Ramos (cell line): ENCODE measurements around the gene CLDN19.

Experiments used
- in situ Hi-C: fragments of 300-500 bp; cut with MboI; formaldehyde crosslinking; loops from one replicate; pipeline ENCODE4 v1.14.3; 2022; ENCODE audit warnings: low sequenced_read_pairs; ENCODE audit not compliant: unreplicated experiment

Gene CLDN19

DNA sequence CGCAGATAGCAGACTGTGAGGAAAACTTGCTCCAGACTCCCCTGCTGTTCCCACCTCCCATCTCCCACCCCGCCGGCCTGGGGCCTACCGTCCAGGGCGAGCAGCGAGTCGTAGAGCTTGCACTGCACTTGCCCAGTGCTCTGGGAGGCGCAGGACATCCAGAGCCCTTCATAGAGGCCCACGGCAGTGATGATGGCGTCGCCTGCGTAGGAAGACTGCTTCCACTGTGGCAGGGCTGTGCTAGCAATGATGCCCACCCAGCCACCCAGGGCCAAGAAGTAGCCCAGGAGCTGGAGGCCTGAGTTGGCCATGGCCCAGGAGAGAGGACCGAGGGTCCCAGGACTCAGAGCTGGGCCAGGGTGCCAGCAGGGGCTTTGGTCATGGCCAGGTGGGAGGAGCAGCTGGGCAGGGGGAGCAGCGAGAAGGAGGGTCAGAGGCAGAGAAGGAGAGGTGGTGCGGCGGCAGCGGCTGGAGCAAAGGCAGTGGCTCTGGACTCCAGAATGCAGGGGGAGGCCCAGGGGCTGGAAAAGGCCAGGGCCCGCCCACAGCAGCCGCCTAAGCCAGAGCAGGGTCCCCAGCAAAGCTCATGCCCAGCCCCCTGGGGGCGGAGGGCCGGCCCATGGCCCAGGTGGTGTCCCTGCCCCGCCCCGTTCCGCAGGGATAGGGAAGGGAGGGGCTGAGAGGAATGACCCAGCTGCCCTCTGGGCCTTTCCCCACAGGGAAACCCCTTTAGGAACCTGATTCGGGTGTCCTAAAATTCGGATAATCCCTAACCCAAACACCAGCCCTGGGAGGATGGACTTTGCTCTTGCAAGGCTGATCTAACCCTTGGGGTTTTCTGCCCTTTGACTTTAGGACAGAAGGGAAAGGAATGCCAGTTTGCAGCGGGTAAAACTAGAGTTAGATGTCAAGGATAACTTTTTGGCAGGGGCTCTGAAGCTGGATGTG is at the start of gene CLDN19:
TSS of gene CLDN19 (minus strand) at position 484 of the 948 bp plus-strand sequence. CDS start at position 311, 173 bp downstream.
- in situ Hi-C loops: loop anchor here (10.0 to 25.0 kb wide), 3 partner anchors 153 to 595 kb away; no protein-coding TSS in a partner anchor

GRCh38 chr1:42788021-42788420 is 48.0 kb upstream of the CLDN19 start:
- in situ Hi-C loops: no loop called here

GRCh38 chr1:42786097-42786496 is 46.1 kb upstream of the CLDN19 start:
- in situ Hi-C loops: no loop called here

GRCh38 chr1:42784946-42785693 is 45.1 kb upstream of the CLDN19 start, which contains the start of gene TMEM269:
TSS of gene TMEM269 (plus strand) at chr1:42784991. CDS start at chr1:42789894, 4,903 bp downstream.
- in situ Hi-C loops: no loop called here

DNA sequence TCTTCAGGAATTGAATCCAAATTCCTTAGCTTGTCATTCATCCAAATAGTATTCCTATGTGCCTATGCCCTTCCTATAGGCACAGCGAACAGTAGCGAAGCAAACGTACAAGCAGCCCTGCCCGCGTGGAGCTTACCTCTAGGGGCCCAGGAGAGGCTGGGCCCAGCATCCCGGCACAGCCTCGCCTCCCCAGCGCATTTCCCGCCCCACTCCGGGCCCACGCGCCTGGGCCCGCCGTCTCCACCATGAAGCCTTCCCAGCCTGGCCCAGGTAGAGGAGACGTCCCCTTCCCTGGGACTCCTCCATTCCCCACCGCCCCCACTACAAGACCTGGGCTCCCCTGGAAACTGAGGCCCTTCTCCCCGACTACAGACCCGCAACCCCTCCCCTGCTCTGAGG is 44.5 kb upstream of the CLDN19 start:
- in situ Hi-C loops: no loop called here

GRCh38 chr1:42783092-42783491 is 43.1 kb upstream of the CLDN19 start:
- in situ Hi-C loops: no loop called here

DNA sequence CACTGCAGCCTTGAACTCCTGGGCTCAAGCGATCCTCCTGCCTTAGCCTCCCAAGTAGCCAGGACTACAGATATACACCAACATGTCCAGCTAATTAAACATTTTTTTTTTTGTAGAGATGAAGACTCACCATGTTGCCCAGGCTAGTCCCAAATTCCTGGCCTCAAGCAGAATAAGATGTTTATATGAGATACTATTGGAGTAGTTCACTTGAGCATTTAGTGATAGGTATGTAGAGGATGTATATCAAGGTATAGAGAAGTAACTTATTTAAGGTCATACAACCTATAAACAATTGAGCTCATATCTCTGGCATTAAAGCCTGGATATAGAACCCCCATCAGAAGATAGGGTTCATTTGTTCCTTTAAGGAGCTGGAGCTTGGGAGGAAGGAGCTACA is 40.1 kb upstream of the CLDN19 start:
- in situ Hi-C loops: no loop called here

DNA sequence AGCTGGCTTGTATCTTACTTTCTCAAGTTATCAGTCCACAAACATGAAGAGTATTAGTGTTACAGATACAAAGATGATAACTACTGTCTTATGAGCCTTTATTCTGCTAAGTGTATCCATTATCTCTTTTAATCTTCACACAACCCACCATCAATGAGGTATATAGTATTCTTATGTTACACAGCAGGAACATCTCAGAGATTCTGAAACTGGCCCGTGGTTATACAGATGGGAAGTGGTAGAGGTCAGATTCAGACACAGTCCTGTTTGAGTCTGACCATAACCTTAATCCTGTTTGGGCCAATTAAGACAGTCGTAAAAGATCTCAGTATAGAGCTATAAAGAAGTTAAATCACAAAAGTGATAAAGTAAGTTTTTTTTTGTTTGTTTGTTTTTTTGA is 39.7 kb upstream of the CLDN19 start:
- in situ Hi-C loops: loop anchor here (10.0 kb wide), 1 partner anchor 295 kb away; no protein-coding TSS in a partner anchor

DNA sequence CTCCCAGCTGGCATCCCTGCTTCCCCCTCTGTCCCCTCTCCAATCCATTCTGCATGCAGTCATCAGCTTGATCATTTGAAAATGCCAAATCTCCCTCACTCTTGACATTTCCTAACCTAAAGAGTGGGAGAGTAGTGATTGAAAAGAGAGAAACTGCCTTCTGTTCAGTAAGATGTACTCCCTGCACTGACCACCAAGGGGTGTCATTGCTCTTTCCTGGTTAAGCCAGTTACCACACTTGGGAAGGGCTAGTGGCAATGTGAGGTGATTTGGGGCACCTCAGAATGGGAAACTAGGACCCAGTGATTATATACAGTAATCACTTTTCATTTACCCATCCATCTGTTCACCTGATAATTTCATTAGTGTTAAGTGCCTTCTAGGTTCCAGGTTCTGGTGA is 37.8 kb upstream of the CLDN19 start:
- in situ Hi-C loops: loop anchor here (10.0 kb wide), 1 partner anchor 297 kb away; no protein-coding TSS in a partner anchor

DNA sequence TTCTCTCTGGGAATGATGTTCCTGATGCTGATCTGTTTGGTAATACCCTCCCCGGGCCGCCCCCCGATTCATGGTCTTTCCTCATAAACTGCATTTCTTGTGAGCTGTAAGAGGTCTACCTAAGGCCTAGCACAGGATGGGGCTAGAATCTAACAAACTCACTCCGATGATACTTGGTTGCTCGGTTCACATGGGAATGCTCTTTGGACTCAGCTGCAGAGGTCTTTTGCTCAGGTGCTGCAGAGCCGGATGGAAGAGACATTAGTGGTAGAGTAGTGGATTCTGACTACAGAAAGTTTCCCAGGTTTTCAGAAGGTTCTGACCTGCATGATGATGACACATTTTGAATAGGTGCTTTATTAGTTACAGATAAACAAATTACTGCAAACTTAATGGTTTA is 36.5 kb upstream of the CLDN19 start:
- in situ Hi-C loops: loop anchor here (10.0 kb wide), 1 partner anchor 298 kb away; no protein-coding TSS in a partner anchor

- in situ Hi-C loops: loop anchor here (10.0 kb wide), 1 partner anchor 300 kb away; no protein-coding TSS in a partner anchor
Observed at GRCh38 chr1:42774928-42775526, 35.0 kb upstream of the CLDN19 start.

DNA sequence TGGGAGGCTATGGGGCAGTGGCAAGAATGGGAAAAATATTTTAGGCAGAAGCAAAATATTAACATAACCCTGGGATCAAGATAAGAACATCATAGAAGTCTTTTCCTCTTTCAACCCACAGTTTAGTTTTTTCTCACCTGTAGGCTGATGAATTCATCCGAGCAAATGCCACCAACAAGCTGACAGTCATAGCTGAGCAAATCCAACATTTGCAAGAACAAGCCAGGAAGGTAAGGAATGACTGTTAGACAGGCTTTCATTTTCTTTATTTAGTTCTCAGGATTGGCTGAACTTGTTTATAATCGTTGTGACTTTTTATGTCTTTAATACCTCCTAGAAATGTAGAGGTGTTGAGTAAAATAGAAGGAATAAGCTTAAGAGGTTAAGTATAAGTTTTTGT is 33.4 kb upstream of the CLDN19 start:
- in situ Hi-C loops: loop anchor here (10.0 kb wide), 1 partner anchor 301 kb away; no protein-coding TSS in a partner anchor

- in situ Hi-C loops: loop anchor here (10.0 kb wide), 1 partner anchor 305 kb away; no protein-coding TSS in a partner anchor
Observed at GRCh38 chr1:42769811-42770210, 29.8 kb upstream of the CLDN19 start.

GRCh38 chr1:42768172-42768571 is 28.1 kb upstream of the CLDN19 start:
- in situ Hi-C loops: no loop called here

- in situ Hi-C loops: no loop called here
Observed at GRCh38 chr1:42767510-42768000, 27.5 kb upstream of the CLDN19 start.

GRCh38 chr1:42766741-42767509 is 26.9 kb upstream of the CLDN19 start, which contains the start of the genes C1orf50 and P3H1:
TSS of gene C1orf50 (plus strand) at chr1:42767249. CDS start at chr1:42767312, 63 bp downstream.
TSS of gene P3H1 (minus strand) at chr1:42767028. CDS start at chr1:42766971, 57 bp downstream.
- in situ Hi-C loops: no loop called here

DNA sequence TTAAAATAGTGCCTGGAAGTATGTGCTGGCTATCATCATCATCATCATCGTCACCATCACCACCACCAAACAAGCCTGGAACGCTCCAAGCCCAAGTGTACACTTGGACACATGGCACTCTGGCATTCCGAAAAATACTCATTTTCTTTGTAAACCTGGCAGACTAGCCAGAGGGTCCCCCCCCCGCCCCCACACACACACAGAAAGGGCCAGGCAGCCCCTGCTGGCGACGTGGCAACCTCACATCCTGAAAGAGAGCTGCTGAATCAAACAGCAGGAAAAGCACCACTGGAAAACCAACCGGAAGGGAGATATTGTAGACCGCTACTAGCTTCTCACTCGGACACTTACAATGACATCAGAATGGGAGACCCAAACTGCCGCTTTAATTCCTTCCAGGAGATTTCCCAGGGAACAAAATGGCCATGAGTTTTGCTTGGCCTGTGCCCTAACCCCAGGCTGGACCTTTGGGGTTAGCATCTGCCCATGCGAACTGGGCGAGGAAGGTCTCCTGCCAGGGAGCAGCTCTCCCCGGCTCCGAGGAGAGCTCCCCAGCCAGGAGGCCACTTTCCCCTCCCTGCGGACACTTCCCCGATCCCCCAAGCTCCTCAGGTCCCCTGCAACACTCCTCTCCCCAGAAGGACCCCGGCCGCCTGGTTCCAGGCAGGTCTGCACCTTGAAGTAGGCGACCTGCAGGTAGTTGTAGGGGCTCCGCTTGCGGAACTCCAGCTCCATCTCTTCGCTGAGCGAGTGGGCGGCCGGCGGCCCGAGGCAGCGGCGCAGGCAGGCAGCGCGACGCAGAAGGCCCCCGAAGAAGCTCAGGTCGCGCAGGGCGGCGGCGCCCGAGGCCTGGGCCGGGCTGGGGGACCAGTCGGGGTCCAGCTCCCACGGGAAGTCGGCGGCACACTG is 26.1 kb upstream of the CLDN19 start:
- in situ Hi-C loops: no loop called here

GRCh38 chr1:42765269-42765668 is 25.2 kb upstream of the CLDN19 start:
- in situ Hi-C loops: no loop called here
